ENCODE results near the gene PTPN3. TPM values are rescaled to one million over a fixed set of nuclear protein-coding genes. Genes with fewer than 3 reads are reported as not detected.

The PTPN3 gene
- total and polyA plus RNA-seq, 5 donors from 2014 or later: 0.03 to 0.47 (median 0.21) TPM; not detected in 1

DNA sequence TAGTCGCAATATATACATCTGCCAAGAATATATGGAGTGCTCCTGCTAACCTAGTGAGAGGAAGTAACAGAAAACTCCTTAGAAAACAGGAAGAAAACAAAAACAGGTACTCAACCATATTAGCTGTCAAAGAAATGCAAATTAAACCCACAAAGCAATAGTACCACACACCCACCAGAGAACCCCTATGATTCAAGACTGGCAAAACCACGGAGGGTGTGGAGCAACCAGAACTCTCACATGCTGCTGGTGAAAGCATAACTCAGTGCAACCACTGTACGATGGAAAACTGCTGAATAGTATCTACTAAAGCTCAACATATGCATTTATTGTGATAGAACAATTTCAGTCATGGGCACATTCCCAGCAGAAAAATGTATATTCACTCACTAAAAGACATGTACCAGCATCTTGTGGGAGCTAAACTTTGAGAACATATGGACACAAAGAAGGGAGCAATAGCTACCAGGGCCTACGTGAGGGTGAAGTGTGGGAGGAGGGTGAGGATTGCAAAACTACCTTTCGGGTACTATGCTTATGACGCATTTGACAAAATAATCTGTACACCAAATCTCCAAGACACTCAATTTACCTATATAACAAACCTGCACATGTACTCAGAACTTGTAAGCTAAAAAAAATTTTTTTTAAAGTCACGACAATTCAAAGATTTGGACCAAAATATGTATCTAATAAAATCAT, 34.0 kb downstream of the PTPN3 start:
- Histone ChIP-seq H3K36me3 (ENCODE audit: control insufficient read depth, insufficient read depth, low read length) (no peaks in the 10 kb centered on the region), H3K27me3 (ENCODE audit: control insufficient read depth, insufficient read depth, low read length) (peaks cover 3% of the 10 kb centered on the region), H3K9me3 (ENCODE audit: control insufficient read depth in 2 of 2, low read length in 2 of 2) (no peaks in the 10 kb centered on the region), H3K27ac (ENCODE audit: insufficient read depth, low read length, poor library complexity, severe bottlenecking) (no peak overlapping the region), H3K4me3 (ENCODE audit: low read depth, low read length) (no peak overlapping the region), H3K4me1 (ENCODE audit: control insufficient read depth, insufficient read depth, low read length, poor library complexity, severe bottlenecking) (no peaks in the 10 kb centered on the region)
- no peaks in the 10 kb centered on the region for H3K36me3 Mint-ChIP-seq
- H3K9me3 Mint-ChIP-seq: peaks cover 0 to 2% (median 0%) of the 10 kb centered on the region in 7 donors
- DNase-seq: no peak
- no peak overlapping the region for H3K4me3 Mint-ChIP-seq
- H3K4me1 Mint-ChIP-seq: no peaks in the 10 kb centered on the region
- ATAC-seq (ENCODE audit: low read depth in 2 of 2): no peak
- no peak overlapping the region for H3K27ac Mint-ChIP-seq
- H3K27me3 Mint-ChIP-seq: no peaks in the 10 kb centered on the region

DNA sequence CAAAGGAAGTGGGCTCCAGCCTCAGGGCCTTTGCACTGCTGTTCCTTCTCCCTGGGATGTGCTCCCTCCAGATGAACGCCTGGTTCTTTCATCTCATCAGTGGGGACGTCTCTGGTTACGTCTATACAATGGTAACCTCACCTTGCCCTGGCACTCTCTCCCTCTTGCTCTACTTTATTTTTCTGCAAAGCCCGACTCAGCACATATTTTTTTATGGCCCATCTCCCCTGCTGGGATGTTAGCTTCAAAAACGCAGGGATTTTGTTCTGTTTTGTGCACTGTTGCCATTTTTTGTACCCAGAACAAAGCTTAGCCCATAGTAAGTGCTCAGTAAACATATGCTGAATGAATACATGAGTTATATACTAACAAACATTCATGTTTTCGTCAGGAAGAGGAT, 37.5 kb downstream of the PTPN3 start:
- peaks cover 3% of the 10 kb centered on the region for H3K27me3 ChIP-seq (ENCODE audit: control insufficient read depth, insufficient read depth, low read length)
- ATAC-seq (ENCODE audit: low read depth in 2 of 2): no peak
- H3K36me3 ChIP-seq (ENCODE audit: control insufficient read depth, insufficient read depth, low read length): no peaks in the 10 kb centered on the region
- H3K4me1 ChIP-seq (ENCODE audit: control insufficient read depth, insufficient read depth, low read length, poor library complexity, severe bottlenecking): no peaks in the 10 kb centered on the region
- H3K9me3 Mint-ChIP-seq: peaks cover 0 to 2% (median 0%) of the 10 kb centered on the region in 7 donors
- H3K4me1 Mint-ChIP-seq: no peaks in the 10 kb centered on the region
- H3K27me3 Mint-ChIP-seq: peaks cover 4% of the 10 kb centered on the region
- no peak for DNase-seq
- H3K4me3 ChIP-seq (ENCODE audit: low read depth, low read length): no peak overlapping the region
- H3K36me3 Mint-ChIP-seq: no peaks in the 10 kb centered on the region
- H3K4me3 Mint-ChIP-seq: no peak overlapping the region
- no peaks in the 10 kb centered on the region for H3K9me3 ChIP-seq (ENCODE audit: control insufficient read depth in 2 of 2, low read length in 2 of 2)
- no peak overlapping the region for H3K27ac Mint-ChIP-seq
- H3K27ac ChIP-seq (ENCODE audit: insufficient read depth, low read length, poor library complexity, severe bottlenecking): no peak overlapping the region

DNA sequence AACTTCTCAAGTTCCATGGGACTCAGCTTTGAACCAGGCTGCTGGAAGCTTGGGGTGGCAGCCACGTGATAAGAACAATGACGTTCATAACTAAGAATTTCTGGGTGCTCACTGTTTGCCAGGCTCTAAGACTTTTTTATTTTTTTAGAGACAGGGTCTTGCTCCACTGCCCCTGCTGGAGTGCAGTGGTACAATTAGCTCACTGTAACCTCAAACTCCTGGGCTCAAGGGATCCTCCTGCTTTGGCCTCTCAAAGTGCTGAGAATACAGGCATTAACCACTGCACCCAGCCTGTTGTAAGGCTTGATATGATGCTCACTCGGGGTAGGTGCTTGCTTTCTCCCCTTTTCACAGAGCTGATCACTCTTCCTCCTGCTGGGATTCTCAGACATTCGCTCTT, 38.7 kb downstream of the PTPN3 start:
- Histone ChIP-seq H3K27me3 (ENCODE audit: control insufficient read depth, insufficient read depth, low read length) (peaks cover 3% of the 10 kb centered on the region), H3K27ac (ENCODE audit: insufficient read depth, low read length, poor library complexity, severe bottlenecking) (no peak overlapping the region), H3K36me3 (ENCODE audit: control insufficient read depth, insufficient read depth, low read length) (no peaks in the 10 kb centered on the region), H3K4me3 (ENCODE audit: low read depth, low read length) (no peak overlapping the region), H3K9me3 (ENCODE audit: control insufficient read depth in 2 of 2, low read length in 2 of 2) (no peaks in the 10 kb centered on the region), H3K4me1 (ENCODE audit: control insufficient read depth, insufficient read depth, low read length, poor library complexity, severe bottlenecking) (no peaks in the 10 kb centered on the region)
- H3K4me3 Mint-ChIP-seq: no peak overlapping the region
- no peak overlapping the region for H3K27ac Mint-ChIP-seq
- H3K27me3 Mint-ChIP-seq: peaks cover 4% of the 10 kb centered on the region
- no peak for ATAC-seq (ENCODE audit: low read depth in 2 of 2)
- DNase-seq: no peak
- H3K36me3 Mint-ChIP-seq: no peaks in the 10 kb centered on the region
- no peaks in the 10 kb centered on the region for H3K4me1 Mint-ChIP-seq
- peaks cover 0 to 2% (median 0%) of the 10 kb centered on the region in 7 donors for H3K9me3 Mint-ChIP-seq

DNA sequence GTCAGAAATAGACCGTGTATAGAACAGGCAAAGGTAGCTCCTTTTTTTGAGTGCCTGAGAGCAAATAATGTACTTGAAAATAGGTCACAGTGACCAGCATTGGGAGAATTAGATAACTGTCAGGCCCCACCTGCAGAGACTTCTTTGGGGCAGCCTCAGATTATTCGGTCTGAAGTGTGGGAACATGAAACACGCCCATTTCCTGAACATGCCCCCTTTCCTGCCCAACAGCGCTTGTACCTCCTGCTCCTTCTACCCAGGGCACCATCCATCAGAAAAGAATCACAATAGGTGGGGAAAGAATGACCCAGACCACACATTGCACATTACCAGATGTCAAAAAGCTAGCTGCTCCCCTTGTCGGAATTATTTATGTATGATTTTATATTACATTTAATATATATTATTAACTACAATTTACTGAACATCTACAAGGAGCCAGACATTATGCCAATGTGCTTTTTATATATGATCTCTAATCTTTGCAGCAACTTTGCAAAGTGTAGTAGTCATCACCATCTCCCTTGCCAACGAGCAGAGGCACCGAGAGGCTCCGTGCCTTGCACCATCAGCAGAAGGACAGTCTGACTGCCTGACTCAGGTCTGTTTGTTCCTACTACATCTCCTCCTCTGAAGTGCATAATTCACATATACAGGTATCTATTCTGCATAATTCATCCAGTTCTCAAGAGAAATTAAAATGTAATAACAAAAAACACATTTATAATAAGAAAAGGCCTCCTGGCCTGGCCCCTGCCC, 39.5 kb downstream of the PTPN3 start:
- H3K9me3 ChIP-seq (ENCODE audit: control insufficient read depth in 2 of 2, low read length in 2 of 2): no peaks in the 10 kb centered on the region
- H3K4me3 ChIP-seq (ENCODE audit: low read depth, low read length): no peak overlapping the region
- H3K27ac ChIP-seq (ENCODE audit: insufficient read depth, low read length, poor library complexity, severe bottlenecking): no peak overlapping the region
- Mint-ChIP-seq H3K4me3 (no peak overlapping the region), H3K27ac (no peak overlapping the region), H3K9me3 (peaks cover 0 to 2% (median 0%) of the 10 kb centered on the region in 7 donors), H3K36me3 (no peaks in the 10 kb centered on the region), H3K27me3 (peaks cover 4% of the 10 kb centered on the region), H3K4me1 (no peaks in the 10 kb centered on the region)
- H3K27me3 ChIP-seq (ENCODE audit: control insufficient read depth, insufficient read depth, low read length): no peaks in the 10 kb centered on the region
- no peaks in the 10 kb centered on the region for H3K36me3 ChIP-seq (ENCODE audit: control insufficient read depth, insufficient read depth, low read length)
- ATAC-seq (ENCODE audit: low read depth in 2 of 2): no peak
- H3K4me1 ChIP-seq (ENCODE audit: control insufficient read depth, insufficient read depth, low read length, poor library complexity, severe bottlenecking): no peaks in the 10 kb centered on the region
- DNase-seq: no peak

DNA sequence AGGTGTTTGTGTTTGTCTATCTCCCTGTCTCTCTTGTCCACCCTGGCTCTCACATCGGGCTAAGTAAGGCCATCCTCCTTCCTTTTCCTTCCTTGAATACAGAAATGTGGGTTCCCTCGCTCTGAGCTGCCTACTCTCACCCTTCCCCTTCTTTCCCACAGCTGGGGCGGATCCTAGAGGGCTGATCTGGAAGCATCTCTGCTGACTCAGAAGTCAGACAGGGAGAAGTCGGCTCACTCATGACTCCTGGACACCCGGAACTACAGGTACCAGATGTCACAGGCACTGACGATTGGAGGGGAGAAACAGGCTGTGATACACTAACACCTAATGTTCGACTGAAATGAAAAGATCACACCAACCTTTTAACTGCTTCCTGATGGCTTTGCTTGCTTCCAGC, 41.3 kb downstream of the PTPN3 start:
- Histone ChIP-seq H3K36me3 (ENCODE audit: control insufficient read depth, insufficient read depth, low read length) (no peaks in the 10 kb centered on the region), H3K27ac (ENCODE audit: insufficient read depth, low read length, poor library complexity, severe bottlenecking) (no peak overlapping the region), H3K4me1 (ENCODE audit: control insufficient read depth, insufficient read depth, low read length, poor library complexity, severe bottlenecking) (no peaks in the 10 kb centered on the region), H3K27me3 (ENCODE audit: control insufficient read depth, insufficient read depth, low read length) (no peaks in the 10 kb centered on the region), H3K9me3 (ENCODE audit: control insufficient read depth in 2 of 2, low read length in 2 of 2) (no peaks in the 10 kb centered on the region), H3K4me3 (ENCODE audit: low read depth, low read length) (no peak overlapping the region)
- H3K4me1 Mint-ChIP-seq: no peaks in the 10 kb centered on the region
- no peak overlapping the region for H3K27ac Mint-ChIP-seq
- peaks cover 4% of the 10 kb centered on the region for H3K27me3 Mint-ChIP-seq
- ATAC-seq (ENCODE audit: low read depth in 2 of 2) (no peak), DNase-seq (no peak)
- peaks cover 0 to 2% (median 0%) of the 10 kb centered on the region in 7 donors for H3K9me3 Mint-ChIP-seq
- H3K4me3 Mint-ChIP-seq: no peak overlapping the region
- H3K36me3 Mint-ChIP-seq: no peaks in the 10 kb centered on the region

DNA sequence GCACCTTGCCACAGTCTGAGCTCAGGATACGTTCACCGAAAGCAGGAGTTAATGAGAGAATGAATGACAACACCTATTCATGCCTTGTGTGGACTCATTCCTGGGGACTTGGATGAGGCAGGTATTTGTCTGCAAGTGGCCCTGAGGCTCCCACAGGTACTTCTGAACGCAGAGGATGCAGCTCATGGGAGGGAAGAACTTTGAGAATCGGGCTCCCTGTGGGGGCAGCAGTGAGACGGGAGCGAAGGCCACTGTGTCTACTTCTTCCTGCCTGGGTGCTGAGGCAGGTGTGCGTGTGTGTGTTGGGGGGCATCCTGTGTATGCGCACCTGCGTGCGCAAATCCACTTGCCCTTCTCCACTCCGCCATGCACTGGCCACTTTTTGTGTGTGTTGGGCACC, 42.2 kb downstream of the PTPN3 start:
- ATAC-seq (ENCODE audit: low read depth in 2 of 2): no peak
- H3K4me3 Mint-ChIP-seq: no peak overlapping the region
- no peaks in the 10 kb centered on the region for H3K9me3 ChIP-seq (ENCODE audit: control insufficient read depth in 2 of 2, low read length in 2 of 2)

DNA sequence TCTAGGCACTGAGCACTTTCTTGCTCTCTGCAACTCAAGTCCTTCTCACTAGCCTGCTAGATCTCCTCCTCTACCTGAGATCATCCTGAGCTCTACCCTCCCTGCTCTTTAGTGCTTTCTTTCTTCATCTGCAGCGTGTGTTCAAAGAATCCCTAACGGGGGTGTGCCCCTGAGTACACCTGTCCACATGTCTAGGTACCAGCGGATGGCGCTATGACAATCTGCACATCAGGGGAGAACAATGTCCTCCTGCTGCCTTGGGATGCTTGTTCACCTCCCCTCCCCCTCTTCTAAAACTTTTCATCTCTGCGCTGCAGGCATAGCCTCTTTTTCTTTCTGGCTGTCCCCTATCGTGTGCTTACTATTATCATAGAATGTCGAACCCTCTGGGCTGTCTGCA, 42.7 kb downstream of the PTPN3 start:
- Mint-ChIP-seq H3K27ac (no peak overlapping the region), H3K9me3 (peaks cover 0 to 2% (median 0%) of the 10 kb centered on the region in 7 donors), H3K4me1 (no peaks in the 10 kb centered on the region), H3K4me3 (no peak overlapping the region), H3K27me3 (peaks cover 4% of the 10 kb centered on the region), H3K36me3 (no peaks in the 10 kb centered on the region)
- H3K27ac ChIP-seq (ENCODE audit: insufficient read depth, low read length, poor library complexity, severe bottlenecking): no peak overlapping the region
- H3K4me3 ChIP-seq (ENCODE audit: low read depth, low read length): no peak overlapping the region
- H3K4me1 ChIP-seq (ENCODE audit: control insufficient read depth, insufficient read depth, low read length, poor library complexity, severe bottlenecking): no peaks in the 10 kb centered on the region
- DNase-seq: no peak
- H3K27me3 ChIP-seq (ENCODE audit: control insufficient read depth, insufficient read depth, low read length): no peaks in the 10 kb centered on the region
- no peaks in the 10 kb centered on the region for H3K9me3 ChIP-seq (ENCODE audit: control insufficient read depth in 2 of 2, low read length in 2 of 2)
- no peak for ATAC-seq (ENCODE audit: low read depth in 2 of 2)
- H3K36me3 ChIP-seq (ENCODE audit: control insufficient read depth, insufficient read depth, low read length): no peaks in the 10 kb centered on the region

More for the DNA sequence above, 42.2 kb downstream of the PTPN3 start:
- H3K9me3 Mint-ChIP-seq: peaks cover 0 to 2% (median 0%) of the 10 kb centered on the region in 7 donors
- no peak overlapping the region for H3K27ac Mint-ChIP-seq
- no peak overlapping the region for H3K4me3 ChIP-seq (ENCODE audit: low read depth, low read length)
- no peaks in the 10 kb centered on the region for H3K4me1 ChIP-seq (ENCODE audit: control insufficient read depth, insufficient read depth, low read length, poor library complexity, severe bottlenecking)
- H3K36me3 Mint-ChIP-seq: no peaks in the 10 kb centered on the region
- DNase-seq: peak in 1 of 3 donors; percentile 4
- no peaks in the 10 kb centered on the region for H3K4me1 Mint-ChIP-seq
- peaks cover 4% of the 10 kb centered on the region for H3K27me3 Mint-ChIP-seq
- no peaks in the 10 kb centered on the region for H3K27me3 ChIP-seq (ENCODE audit: control insufficient read depth, insufficient read depth, low read length)
- H3K27ac ChIP-seq (ENCODE audit: insufficient read depth, low read length, poor library complexity, severe bottlenecking): no peak overlapping the region
- no peaks in the 10 kb centered on the region for H3K36me3 ChIP-seq (ENCODE audit: control insufficient read depth, insufficient read depth, low read length)

Data from CD4-positive, CD25-positive, alpha-beta regulatory T cell (primary cell).